HG02870 (cell line): ENCODE data around the gene CPNE1.

Experiments used
- ATAC-seq: cut with Tn5 transposase; IDR thresholded peaks from one replicate; pipeline ENCODE4 v1.9.1; 2021; ENCODE audit warnings: mild to moderate bottlenecking, moderate library complexity; ENCODE audit not compliant: unreplicated experiment

CPNE1 gene

GRCh38 chr20:35621560-35621946 lies 43.1 kb downstream of the CPNE1 start:
- no peak for ATAC-seq

- ATAC-seq: no peak
Measured at GRCh38 chr20:35620818-35621559, 43.7 kb downstream of the CPNE1 start.

GRCh38 chr20:35619196-35620095 lies 45.3 kb downstream of the CPNE1 start:
- peak; percentile 39 for ATAC-seq

GRCh38 chr20:35618263-35619131 lies 46.2 kb downstream of the CPNE1 start:
- ATAC-seq: no peak

GRCh38 chr20:35617397-35618262 lies 47.1 kb downstream of the CPNE1 start:
- no peak for ATAC-seq

GRCh38 chr20:35616465-35617396 lies 48.0 kb downstream of the CPNE1 start:
- no peak for ATAC-seq

- ATAC-seq: peak; percentile 60
Measured at GRCh38 chr20:35615667-35616464, 48.8 kb downstream of the CPNE1 start, which contains the start of gene SPAG4. TSS of gene SPAG4 (plus strand) at chr20:35615829. CDS start at chr20:35616004, 175 bp downstream.

- ATAC-seq: peak; percentile 44
Measured at GRCh38 chr20:35611482-35611881, 53.2 kb downstream of the CPNE1 start.

- no peak for ATAC-seq
Measured at GRCh38 chr20:35610833-35611427, 53.8 kb downstream of the CPNE1 start.

- ATAC-seq: no peak
Measured at GRCh38 chr20:35607003-35607735, 57.5 kb downstream of the CPNE1 start.

- no peak for ATAC-seq
Measured at GRCh38 chr20:35606127-35606526, 58.6 kb downstream of the CPNE1 start.

GRCh38 chr20:35604449-35604747 lies 60.3 kb downstream of the CPNE1 start:
- ATAC-seq: no peak

- ATAC-seq: no peak
Measured at GRCh38 chr20:35603695-35604448, 60.8 kb downstream of the CPNE1 start.

- ATAC-seq: no peak
Measured at GRCh38 chr20:35602851-35603495, 61.7 kb downstream of the CPNE1 start.

- no peak for ATAC-seq
Measured at GRCh38 chr20:35601990-35602389, 62.7 kb downstream of the CPNE1 start.
